ENCODE results near the gene PYCARD.

GRCh38 chr16:31213877-31214707 is 11.5 kb upstream of the PYCARD start, which contains the start of gene TRIM72:
- TF ChIP-seq, protein P1, sequence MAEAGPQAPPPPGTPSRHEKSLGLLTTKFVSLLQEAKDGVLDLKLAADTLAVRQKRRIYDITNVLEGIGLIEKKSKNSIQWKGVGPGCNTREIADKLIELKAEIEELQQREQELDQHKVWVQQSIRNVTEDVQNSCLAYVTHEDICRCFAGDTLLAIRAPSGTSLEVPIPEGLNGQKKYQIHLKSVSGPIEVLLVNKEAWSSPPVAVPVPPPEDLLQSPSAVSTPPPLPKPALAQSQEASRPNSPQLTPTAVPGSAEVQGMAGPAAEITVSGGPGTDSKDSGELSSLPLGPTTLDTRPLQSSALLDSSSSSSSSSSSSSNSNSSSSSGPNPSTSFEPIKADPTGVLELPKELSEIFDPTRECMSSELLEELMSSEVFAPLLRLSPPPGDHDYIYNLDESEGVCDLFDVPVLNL (CRISPR knock-in tag; IDR thresholded peaks at IDR 0.05; ENCODE audit: low read depth), result no peak
- TF ChIP-seq ZNF232 (CRISPR knock-in tag; IDR thresholded peaks at IDR 0.05) (no peak), USF2 (CRISPR knock-in tag; IDR thresholded peaks at IDR 0.05) (no peak), EZH2 (IDR thresholded peaks at IDR 0.05; ENCODE audit: borderline replicate concordance, low read depth, low read length) (no peak), TAF9B (IDR thresholded peaks at IDR 0.05; ENCODE audit: partially characterized antibody) (no peak), POLR2A (conservative IDR thresholded peaks at IDR 0.05) (no peak), JUN (IDR thresholded peaks at IDR 0.05; ENCODE audit: borderline replicate concordance, low read depth, low read length) (no peak), JUN (CRISPR knock-in tag; IDR thresholded peaks at IDR 0.05; ENCODE audit: borderline replicate concordance) (no peak)
- TF ChIP-seq, protein P2, sequence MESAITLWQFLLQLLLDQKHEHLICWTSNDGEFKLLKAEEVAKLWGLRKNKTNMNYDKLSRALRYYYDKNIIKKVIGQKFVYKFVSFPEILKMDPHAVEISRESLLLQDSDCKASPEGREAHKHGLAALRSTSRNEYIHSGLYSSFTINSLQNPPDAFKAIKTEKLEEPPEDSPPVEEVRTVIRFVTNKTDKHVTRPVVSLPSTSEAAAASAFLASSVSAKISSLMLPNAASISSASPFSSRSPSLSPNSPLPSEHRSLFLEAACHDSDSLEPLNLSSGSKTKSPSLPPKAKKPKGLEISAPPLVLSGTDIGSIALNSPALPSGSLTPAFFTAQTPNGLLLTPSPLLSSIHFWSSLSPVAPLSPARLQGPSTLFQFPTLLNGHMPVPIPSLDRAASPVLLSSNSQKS (CRISPR knock-in tag; IDR thresholded peaks at IDR 0.05), result no peak
- TF ChIP-seq, protein P3, sequence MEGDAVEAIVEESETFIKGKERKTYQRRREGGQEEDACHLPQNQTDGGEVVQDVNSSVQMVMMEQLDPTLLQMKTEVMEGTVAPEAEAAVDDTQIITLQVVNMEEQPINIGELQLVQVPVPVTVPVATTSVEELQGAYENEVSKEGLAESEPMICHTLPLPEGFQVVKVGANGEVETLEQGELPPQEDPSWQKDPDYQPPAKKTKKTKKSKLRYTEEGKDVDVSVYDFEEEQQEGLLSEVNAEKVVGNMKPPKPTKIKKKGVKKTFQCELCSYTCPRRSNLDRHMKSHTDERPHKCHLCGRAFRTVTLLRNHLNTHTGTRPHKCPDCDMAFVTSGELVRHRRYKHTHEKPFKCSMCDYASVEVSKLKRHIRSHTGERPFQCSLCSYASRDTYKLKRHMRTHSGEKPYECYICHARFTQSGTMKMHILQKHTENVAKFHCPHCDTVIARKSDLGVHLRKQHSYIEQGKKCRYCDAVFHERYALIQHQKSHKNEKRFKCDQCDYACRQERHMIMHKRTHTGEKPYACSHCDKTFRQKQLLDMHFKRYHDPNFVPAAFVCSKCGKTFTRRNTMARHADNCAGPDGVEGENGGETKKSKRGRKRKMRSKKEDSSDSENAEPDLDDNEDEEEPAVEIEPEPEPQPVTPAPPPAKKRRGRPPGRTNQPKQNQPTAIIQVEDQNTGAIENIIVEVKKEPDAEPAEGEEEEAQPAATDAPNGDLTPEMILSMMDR (IDR thresholded peaks at IDR 0.05 in 2 of 3, conservative IDR thresholded peaks at IDR 0.05 in 1 of 3; ENCODE audit: insufficient read depth in 2 of 3, low read depth in 1 of 3, low read length in 3 of 3), result no peak
- TF ChIP-seq, protein P4, sequence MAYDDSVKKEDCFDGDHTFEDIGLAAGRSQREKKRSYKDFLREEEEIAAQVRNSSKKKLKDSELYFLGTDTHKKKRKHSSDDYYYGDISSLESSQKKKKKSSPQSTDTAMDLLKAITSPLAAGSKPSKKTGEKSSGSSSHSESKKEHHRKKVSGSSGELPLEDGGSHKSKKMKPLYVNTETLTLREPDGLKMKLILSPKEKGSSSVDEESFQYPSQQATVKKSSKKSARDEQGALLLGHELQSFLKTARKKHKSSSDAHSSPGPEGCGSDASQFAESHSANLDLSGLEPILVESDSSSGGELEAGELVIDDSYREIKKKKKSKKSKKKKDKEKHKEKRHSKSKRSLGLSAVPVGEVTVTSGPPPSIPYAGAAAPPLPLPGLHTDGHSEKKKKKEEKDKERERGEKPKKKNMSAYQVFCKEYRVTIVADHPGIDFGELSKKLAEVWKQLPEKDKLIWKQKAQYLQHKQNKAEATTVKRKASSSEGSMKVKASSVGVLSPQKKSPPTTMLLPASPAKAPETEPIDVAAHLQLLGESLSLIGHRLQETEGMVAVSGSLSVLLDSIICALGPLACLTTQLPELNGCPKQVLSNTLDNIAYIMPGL (CRISPR knock-in tag; IDR thresholded peaks at IDR 0.05), result no peak
- TF ChIP-seq, protein P5, sequence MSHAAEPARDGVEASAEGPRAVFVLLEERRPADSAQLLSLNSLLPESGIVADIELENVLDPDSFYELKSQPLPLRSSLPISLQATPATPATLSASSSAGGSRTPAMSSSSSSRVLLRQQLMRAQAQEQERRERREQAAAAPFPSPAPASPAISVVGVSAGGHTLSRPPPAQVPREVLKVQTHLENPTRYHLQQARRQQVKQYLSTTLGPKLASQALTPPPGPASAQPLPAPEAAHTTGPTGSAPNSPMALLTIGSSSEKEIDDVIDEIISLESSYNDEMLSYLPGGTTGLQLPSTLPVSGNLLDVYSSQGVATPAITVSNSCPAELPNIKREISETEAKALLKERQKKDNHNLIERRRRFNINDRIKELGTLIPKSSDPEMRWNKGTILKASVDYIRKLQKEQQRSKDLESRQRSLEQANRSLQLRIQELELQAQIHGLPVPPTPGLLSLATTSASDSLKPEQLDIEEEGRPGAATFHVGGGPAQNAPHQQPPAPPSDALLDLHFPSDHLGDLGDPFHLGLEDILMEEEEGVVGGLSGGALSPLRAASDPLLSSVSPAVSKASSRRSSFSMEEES (CRISPR knock-in tag; IDR thresholded peaks at IDR 0.05), result no peak

All from K562 (cell line).